Testis (tissue), 2 donors: ENCODE results near the gene LCE2C.

ENCODE experiments used
- POLR2A ChIP-seq: fragments of 450-650 bp; IDR thresholded peaks from one replicate; pipeline ENCODE4 v1.6.1; 2017; ENCODE audit warnings: antibody characterized with exemption, mild to moderate bottlenecking, moderate library complexity
- TF ChIP-seq, protein P1 (sequence below), 3 experiments: fragments of 450-650 bp in 2 of 3; fragments of 200-600 bp in 1 of 3; sonication (generic) in 1 of 3; IDR thresholded peaks; one replicate each; pipeline ENCODE4 v1.5.1; 2016 to 2019; ENCODE audit warnings: antibody characterized with exemption in 3 of 3, mild to moderate bottlenecking in 2 of 3, moderate library complexity in 1 of 3

DNA sequence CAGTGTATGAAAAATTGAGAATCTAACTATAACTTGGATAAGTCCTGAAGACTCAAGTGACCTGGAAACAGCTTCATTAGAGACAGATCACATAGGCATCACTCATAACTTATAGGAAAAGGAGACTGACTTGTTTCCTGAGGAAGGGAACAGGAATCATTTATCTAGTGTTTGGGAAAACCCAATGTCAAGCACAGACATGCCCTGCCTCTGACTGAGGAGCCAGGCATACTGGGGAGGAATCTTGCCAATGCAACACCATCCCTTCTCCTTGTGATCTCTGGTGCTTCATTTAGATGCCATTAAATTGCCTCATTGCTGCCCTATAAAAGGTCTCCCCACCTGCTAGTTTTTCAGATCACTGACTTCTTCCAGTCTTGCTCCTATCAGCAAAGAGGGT is 43.2 kb downstream of the LCE2C start:
- no peak for TF ChIP-seq POLR2A
- TF ChIP-seq, protein P1, sequence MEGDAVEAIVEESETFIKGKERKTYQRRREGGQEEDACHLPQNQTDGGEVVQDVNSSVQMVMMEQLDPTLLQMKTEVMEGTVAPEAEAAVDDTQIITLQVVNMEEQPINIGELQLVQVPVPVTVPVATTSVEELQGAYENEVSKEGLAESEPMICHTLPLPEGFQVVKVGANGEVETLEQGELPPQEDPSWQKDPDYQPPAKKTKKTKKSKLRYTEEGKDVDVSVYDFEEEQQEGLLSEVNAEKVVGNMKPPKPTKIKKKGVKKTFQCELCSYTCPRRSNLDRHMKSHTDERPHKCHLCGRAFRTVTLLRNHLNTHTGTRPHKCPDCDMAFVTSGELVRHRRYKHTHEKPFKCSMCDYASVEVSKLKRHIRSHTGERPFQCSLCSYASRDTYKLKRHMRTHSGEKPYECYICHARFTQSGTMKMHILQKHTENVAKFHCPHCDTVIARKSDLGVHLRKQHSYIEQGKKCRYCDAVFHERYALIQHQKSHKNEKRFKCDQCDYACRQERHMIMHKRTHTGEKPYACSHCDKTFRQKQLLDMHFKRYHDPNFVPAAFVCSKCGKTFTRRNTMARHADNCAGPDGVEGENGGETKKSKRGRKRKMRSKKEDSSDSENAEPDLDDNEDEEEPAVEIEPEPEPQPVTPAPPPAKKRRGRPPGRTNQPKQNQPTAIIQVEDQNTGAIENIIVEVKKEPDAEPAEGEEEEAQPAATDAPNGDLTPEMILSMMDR (IDR thresholded peaks at IDR 0.05) = no peak
